K562 (cell line): Measurements from ENCODE around the gene MOG. TPM values are rescaled to one million over a fixed set of nuclear protein-coding genes. Genes with fewer than 3 reads are reported as not detected.

Experiments
- CHD2 ChIP-seq: IDR thresholded peaks from 2 replicates; pipeline ENCODE4 v1.6.1; 2011; ENCODE audit warnings: low read depth, low read length
- GABPB1 ChIP-seq: sonication (generic); formaldehyde crosslinking; IDR thresholded peaks from 2 replicates; pipeline ENCODE4 v1.8.0; 2022; ENCODE audit warnings: mild to moderate bottlenecking, missing genetic modification reagents
- JUN ChIP-seq, 2 experiments: sonication (generic) in 1 of 2; formaldehyde crosslinking in 1 of 2; IDR thresholded peaks; 2 replicates each; pipeline versions ENCODE4 v1.6.1 to v1.8.0; 2012 to 2022; ENCODE audit warnings: borderline replicate concordance in 2 of 2, mild to moderate bottlenecking in 2 of 2, improper control_type of control experiment in 1 of 2, low read depth in 1 of 2, low read length in 1 of 2, missing genetic modification reagents in 1 of 2
- LEF1 ChIP-seq: fragments of 450-650 bp; IDR thresholded peaks from 2 replicates; pipeline ENCODE4 v1.6.1; 2016; ENCODE audit warnings: mild to moderate bottlenecking
- MAFK ChIP-seq: IDR thresholded peaks from 2 replicates; pipeline ENCODE4 v1.6.1; 2011; ENCODE audit warnings: low read length, improper control_type of control experiment
- NR3C1 ChIP-seq: sonication (generic); formaldehyde crosslinking; IDR thresholded peaks from 2 replicates; pipeline ENCODE4 v1.8.1; 2022; ENCODE audit warnings: missing genetic modification reagents
- NUFIP1 ChIP-seq: fragments of 450-650 bp; IDR thresholded peaks from 2 replicates; pipeline ENCODE4 v1.6.1; 2018; ENCODE audit not compliant: partially characterized antibody
- PTBP1 ChIP-seq: fragments of 200-400 bp; formaldehyde crosslinking; IDR thresholded peaks from 2 replicates; pipeline ENCODE4 v1.6.1; 2017; ENCODE audit warnings: low read depth, low read length
- SMAD4 ChIP-seq: fragments of 250-450 bp; sonication (Bioruptor Pico); conservative IDR thresholded peaks from 2 replicates; pipeline ENCODE4 v1.8.0; 2021; ENCODE audit warnings: inconsistent platforms, mild to moderate bottlenecking, moderate library complexity
- SMARCA4 ChIP-seq: fragments of 450-650 bp; IDR thresholded peaks from 2 replicates; pipeline ENCODE4 v1.6.1; 2016
- ZFP36 ChIP-seq: fragments of 150-350 bp; IDR thresholded peaks from 2 replicates; pipeline ENCODE4 v1.6.1; 2018; ENCODE audit warnings: low read length, low read depth; ENCODE audit not compliant: partially characterized antibody
- ZNF280A ChIP-seq: fragments of 450-650 bp; IDR thresholded peaks from 2 replicates; pipeline ENCODE4 v1.6.1; 2018; ENCODE audit warnings: mild to moderate bottlenecking, low read depth; ENCODE audit not compliant: partially characterized antibody
- ZNF316 ChIP-seq: fragments of 450-650 bp; IDR thresholded peaks from 2 replicates; pipeline ENCODE4 v1.6.1; 2016
- ZNF668 ChIP-seq: fragments of 250-450 bp; sonication (Bioruptor Pico); IDR thresholded peaks from 2 replicates; pipeline ENCODE4 v1.8.0; 2022; ENCODE audit warnings: mild to moderate bottlenecking, inconsistent platforms
- polyA plus RNA-seq, 8 experiments: library from polyadenylated mRNA; depleted of rRNA in 4 of 8; stranded (reverse) in 5 of 8; unstranded in 3 of 8; fragments of >200 nt; fragmentation: Nextera tagmentation in 2 of 8; fragmentation: Illumina TruSeq in 1 of 8; extraction: Ambion mirVana in 2 of 8; extraction: Trizol in 1 of 8; gene quantifications; 2 replicates each; pipeline versions ENCODE4 v1.2.1 to v1.2.3, GENCODE V29; 2011 to 2014; ENCODE audit warnings: inconsistent platforms in 1 of 8, missing spikeins in 1 of 8
- total RNA-seq, 7 experiments: library from RNA; depleted of rRNA in 6 of 7; stranded (reverse); fragments of >200 nt in 6 of 7; fragmentation: Illumina TruSeq in 2 of 7; extraction: Trizol in 2 of 7; gene quantifications; 2 replicates each; pipeline versions ENCODE4 v1.2.1 to v1.2.3, GENCODE V29; 2011 to 2021; ENCODE audit warnings: low replicate concordance in 1 of 7
- TF ChIP-seq, protein P1 (sequence below): fragments of 450-650 bp; formaldehyde crosslinking; IDR thresholded peaks from 2 replicates; pipeline ENCODE4 v1.4.0; 2020; ENCODE audit warnings: mild to moderate bottlenecking, mixed read lengths
- TF ChIP-seq, protein P2 (sequence below), 2 experiments: fragments of 450-650 bp; conservative IDR thresholded peaks; 2 replicates each; pipeline ENCODE4 v1.6.1; 2017; ENCODE audit warnings: mild to moderate bottlenecking in 2 of 2, moderate library complexity in 2 of 2

The MOG gene
- total and polyA plus RNA-seq, 9 of the 15 experiments (the other 6 are each of a cell fraction or from before 2014, with no cell fraction given): not detected

- TF ChIP-seq ZNF280A: no peak
- peak; percentile 61 for TF ChIP-seq MAFK
- TF ChIP-seq PTBP1: no peak
- TF ChIP-seq LEF1: 0 out of 2 replicates have a peak, but pooled peaks have one; percentile 10
- TF ChIP-seq NR3C1 (CRISPR knock-in tag): no peak
- TF ChIP-seq ZFP36: peak; percentile 5
- TF ChIP-seq, protein P1, sequence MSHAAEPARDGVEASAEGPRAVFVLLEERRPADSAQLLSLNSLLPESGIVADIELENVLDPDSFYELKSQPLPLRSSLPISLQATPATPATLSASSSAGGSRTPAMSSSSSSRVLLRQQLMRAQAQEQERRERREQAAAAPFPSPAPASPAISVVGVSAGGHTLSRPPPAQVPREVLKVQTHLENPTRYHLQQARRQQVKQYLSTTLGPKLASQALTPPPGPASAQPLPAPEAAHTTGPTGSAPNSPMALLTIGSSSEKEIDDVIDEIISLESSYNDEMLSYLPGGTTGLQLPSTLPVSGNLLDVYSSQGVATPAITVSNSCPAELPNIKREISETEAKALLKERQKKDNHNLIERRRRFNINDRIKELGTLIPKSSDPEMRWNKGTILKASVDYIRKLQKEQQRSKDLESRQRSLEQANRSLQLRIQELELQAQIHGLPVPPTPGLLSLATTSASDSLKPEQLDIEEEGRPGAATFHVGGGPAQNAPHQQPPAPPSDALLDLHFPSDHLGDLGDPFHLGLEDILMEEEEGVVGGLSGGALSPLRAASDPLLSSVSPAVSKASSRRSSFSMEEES: no peak
- no peak for TF ChIP-seq CHD2
- TF ChIP-seq SMAD4: no peak
- TF ChIP-seq SMARCA4: peak; percentile 25; the same call in 1 of the 2 replicates
- no peak for TF ChIP-seq JUN (IDR thresholded peaks at IDR 0.05; ENCODE audit: borderline replicate concordance, low read depth, low read length)
- TF ChIP-seq JUN (CRISPR knock-in tag; IDR thresholded peaks at IDR 0.05; ENCODE audit: borderline replicate concordance): no peak
- no peak for TF ChIP-seq NUFIP1
- TF ChIP-seq ZNF316: peak; percentile 96
- no peak; the same call in 1 of the 2 replicates for TF ChIP-seq GABPB1 (CRISPR knock-in tag)
- TF ChIP-seq, protein P2, sequence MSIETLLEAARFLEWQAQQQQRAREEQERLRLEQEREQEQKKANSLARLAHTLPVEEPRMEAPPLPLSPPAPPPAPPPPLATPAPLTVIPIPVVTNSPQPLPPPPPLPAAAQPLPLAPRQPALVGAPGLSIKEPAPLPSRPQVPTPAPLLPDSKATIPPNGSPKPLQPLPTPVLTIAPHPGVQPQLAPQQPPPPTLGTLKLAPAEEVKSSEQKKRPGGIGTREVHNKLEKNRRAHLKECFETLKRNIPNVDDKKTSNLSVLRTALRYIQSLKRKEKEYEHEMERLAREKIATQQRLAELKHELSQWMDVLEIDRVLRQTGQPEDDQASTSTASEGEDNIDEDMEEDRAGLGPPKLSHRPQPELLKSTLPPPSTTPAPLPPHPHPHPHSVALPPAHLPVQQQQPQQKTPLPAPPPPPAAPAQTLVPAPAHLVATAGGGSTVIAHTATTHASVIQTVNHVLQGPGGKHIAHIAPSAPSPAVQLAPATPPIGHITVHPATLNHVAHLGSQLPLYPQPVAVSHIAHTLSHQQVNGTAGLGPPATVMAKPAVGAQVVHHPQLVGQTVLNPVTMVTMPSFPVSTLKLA (conservative IDR thresholded peaks at IDR 0.05): peak in 1 of 2 experiments; percentile 63; a peak in 1 of 4 replicates
- no peak for TF ChIP-seq ZNF668 (CRISPR knock-in tag)
These were observed 25.6 kb upstream of the MOG start (continued) for GRCh38 chr6:29631209-29631810.
